Measurements from ENCODE around the gene ARRDC3.

- TF ChIP-seq CTCF (IDR thresholded peaks at IDR 0.05) = no peak
- no peak for TF ChIP-seq EP300 (IDR thresholded peaks at IDR 0.05)
- TF ChIP-seq POLR2A (IDR thresholded peaks at IDR 0.05) = no peak
Observed at GRCh38 chr5:91361790-91362189, 21.3 kb downstream of the ARRDC3 start.
